SU-DHL-6 (cell line): ENCODE measurements around the gene HS3ST3B1.

ENCODE experiments used
- H2AFZ ChIP-seq: fragments of 200-600 bp; sonication (generic); 2 replicates; pipeline ENCODE4 v1.6.1; 2014; ENCODE audit warnings: low read depth, mild to moderate bottlenecking, moderate library complexity, mixed read lengths, antibody characterized with exemption, low read length; ENCODE audit not compliant: severe bottlenecking
- H3F3A ChIP-seq: fragments of 200-600 bp; shearing (Covaris generic); 2 replicates; pipeline ENCODE4 v1.6.0; 2016; ENCODE audit warnings: antibody characterized with exemption, mild to moderate bottlenecking; ENCODE audit not compliant: insufficient read depth
- H3K27ac ChIP-seq: fragments of 200-600 bp; sonication (generic); 2 replicates; pipeline ENCODE4 v1.5.1; 2016; ENCODE audit warnings: low read depth, mild to moderate bottlenecking, low read length, moderate library complexity, mixed read lengths
- H3K27me3 ChIP-seq: fragments of 200-600 bp; sonication (generic), shearing (Covaris generic); 2 replicates; pipeline ENCODE4 v1.6.0; 2014; ENCODE audit warnings: mild to moderate bottlenecking, low read length
- H3K36me3 ChIP-seq: fragments of 200-600 bp; sonication (generic); 2 replicates; pipeline ENCODE4 v1.6.1; 2014; ENCODE audit warnings: mild to moderate bottlenecking, low read length, mixed read lengths
- H3K4me2 ChIP-seq: fragments of 300-600, 200-600 bp; shearing (Covaris generic), sonication (generic); 2 replicates; pipeline ENCODE4 v1.6.0; 2014; ENCODE audit warnings: low read length, low read depth, mild to moderate bottlenecking; ENCODE audit not compliant: poor library complexity, severe bottlenecking
- H3K4me3 ChIP-seq: fragments of 200-600 bp; sonication (generic); 2 replicates; pipeline ENCODE4 v1.5.1; 2014; ENCODE audit warnings: antibody characterized with exemption, low read length, mild to moderate bottlenecking, mixed read lengths; ENCODE audit not compliant: insufficient read depth, poor library complexity, severe bottlenecking
- H3K79me2 ChIP-seq: fragments of 200-600 bp; sonication (generic); 2 replicates; pipeline ENCODE4 v1.6.1; 2014; ENCODE audit warnings: mild to moderate bottlenecking, low read length, moderate library complexity; ENCODE audit not compliant: insufficient read depth
- H3K9ac ChIP-seq: fragments of 200-600 bp; sonication (generic); 2 replicates; pipeline ENCODE4 v1.7.0; 2014; ENCODE audit warnings: mild to moderate bottlenecking, low read length
- H3K9me2 ChIP-seq: fragments of 200-600 bp; sonication (generic); replicated peaks from 2 replicates; pipeline ENCODE4 v1.6.1; 2014; ENCODE audit warnings: low read length; ENCODE audit not compliant: insufficient read depth
- H3K9me3 ChIP-seq: fragments of 200-600 bp; sonication (generic); 2 replicates; pipeline ENCODE4 v1.6.1; 2014; ENCODE audit warnings: low read length, mixed read lengths; ENCODE audit not compliant: insufficient read depth
- H4K20me1 ChIP-seq: fragments of 200-600 bp; sonication (generic); 2 replicates; pipeline ENCODE4 v1.6.1; 2014; ENCODE audit warnings: low read depth, mild to moderate bottlenecking, antibody characterized with exemption, low read length, moderate library complexity, mixed read lengths
- CTCF ChIP-seq: fragments of 200-600 bp; sonication (generic); IDR thresholded peaks from one replicate; pipeline ENCODE4 v1.5.1; 2017; ENCODE audit warnings: antibody characterized with exemption, mild to moderate bottlenecking, low read length, moderate library complexity; ENCODE audit not compliant: insufficient read depth, poor library complexity, severe bottlenecking
- EZH2phosphoT487 ChIP-seq: fragments of 200-600 bp; sonication (generic), shearing (Covaris generic); conservative IDR thresholded peaks from 2 replicates; pipeline ENCODE4 v1.6.1; 2018; ENCODE audit warnings: mild to moderate bottlenecking, antibody characterized with exemption, low read length, moderate library complexity, mixed read lengths

HS3ST3B1 gene

GRCh38 chr17:14307560-14308024 is 6.7 kb downstream of the HS3ST3B1 start:
- Histone ChIP-seq H3K36me3 (no peaks in the 10 kb centered on the region), H3K27ac (no peak overlapping the region), H3K4me2 (no peak overlapping the region), H4K20me1 (no peaks in the 10 kb centered on the region), H3F3A (no peaks in the 10 kb centered on the region), H3K79me2 (no peaks in the 10 kb centered on the region), H3K9ac (no peak overlapping the region), H3K27me3 (no peaks in the 10 kb centered on the region), H3K9me3 (no peaks in the 10 kb centered on the region), H2AFZ (no peak overlapping the region), H3K9me2 (no peaks in the 10 kb centered on the region), H3K4me3 (no peak overlapping the region)
- TF ChIP-seq EZH2phosphoT487 (no peak), CTCF (no peak)

GRCh38 chr17:14308636-14308964 is 7.7 kb downstream of the HS3ST3B1 start:
- H3F3A ChIP-seq = no peaks in the 10 kb centered on the region
- no peak overlapping the region for H3K4me2 ChIP-seq
- TF ChIP-seq EZH2phosphoT487 (no peak), CTCF (no peak)
- H3K4me3 ChIP-seq = no peak overlapping the region
- H3K79me2 ChIP-seq = no peaks in the 10 kb centered on the region
- no peak overlapping the region for H2AFZ ChIP-seq
- no peaks in the 10 kb centered on the region for H3K9me2 ChIP-seq
- H3K9ac ChIP-seq = no peak overlapping the region
- no peaks in the 10 kb centered on the region for H4K20me1 ChIP-seq
- H3K36me3 ChIP-seq = no peaks in the 10 kb centered on the region
- no peak overlapping the region for H3K27ac ChIP-seq
- H3K9me3 ChIP-seq = no peaks in the 10 kb centered on the region
- no peaks in the 10 kb centered on the region for H3K27me3 ChIP-seq

- Histone ChIP-seq H3K27me3 (no peaks in the 10 kb centered on the region), H2AFZ (no peak overlapping the region), H3K79me2 (no peaks in the 10 kb centered on the region), H3K9me3 (no peaks in the 10 kb centered on the region), H3K9ac (no peak overlapping the region), H4K20me1 (no peaks in the 10 kb centered on the region), H3K27ac (no peak overlapping the region), H3K9me2 (no peaks in the 10 kb centered on the region), H3K36me3 (no peaks in the 10 kb centered on the region), H3F3A (no peaks in the 10 kb centered on the region), H3K4me3 (no peak overlapping the region), H3K4me2 (no peak overlapping the region)
- TF ChIP-seq EZH2phosphoT487 (no peak), CTCF (no peak)
Observed at GRCh38 chr17:14308965-14309879, 8.3 kb downstream of the HS3ST3B1 start.
